GM19324 (cell line): ENCODE results near the gene MYCBPAP.

ENCODE experiments used
- ATAC-seq: cut with Tn5 transposase; IDR thresholded peaks from one replicate; pipeline ENCODE4 v1.9.1; 2021; ENCODE audit warnings: mild to moderate bottlenecking, moderate library complexity; ENCODE audit not compliant: unreplicated experiment, low FRiP score

Gene MYCBPAP

GRCh38 chr17:50564916-50565315 is 56.7 kb downstream of the MYCBPAP start:
- no peak for ATAC-seq

GRCh38 chr17:50565402-50566350 is 57.4 kb downstream of the MYCBPAP start:
- no peak for ATAC-seq

GRCh38 chr17:50566886-50567285 is 58.6 kb downstream of the MYCBPAP start:
- no peak for ATAC-seq

GRCh38 chr17:50568659-50569058 is 60.4 kb downstream of the MYCBPAP start:
- no peak for ATAC-seq

GRCh38 chr17:50569592-50569991 is 61.4 kb downstream of the MYCBPAP start:
- ATAC-seq: no peak

- no peak for ATAC-seq
These were observed 61.8 kb downstream of the MYCBPAP start for GRCh38 chr17:50570032-50570431.

- no peak for ATAC-seq
These were observed 62.3 kb downstream of the MYCBPAP start for GRCh38 chr17:50570528-50570927.

GRCh38 chr17:50571681-50572080 is 63.4 kb downstream of the MYCBPAP start:
- ATAC-seq: no peak

- no peak for ATAC-seq
These were observed 64.3 kb downstream of the MYCBPAP start for GRCh38 chr17:50572541-50572940.

GRCh38 chr17:50573866-50574611 is 65.8 kb downstream of the MYCBPAP start:
- no peak for ATAC-seq

GRCh38 chr17:50575581-50576210 is 67.5 kb downstream of the MYCBPAP start:
- no peak for ATAC-seq

- ATAC-seq: no peak
These were observed 68.6 kb downstream of the MYCBPAP start for GRCh38 chr17:50576864-50577263.

- no peak for ATAC-seq
These were observed 69.3 kb downstream of the MYCBPAP start for GRCh38 chr17:50577451-50577954.

GRCh38 chr17:50578173-50578572 is 69.9 kb downstream of the MYCBPAP start:
- ATAC-seq: no peak

- no peak for ATAC-seq
These were observed 71.2 kb downstream of the MYCBPAP start for GRCh38 chr17:50579399-50579798.

- no peak for ATAC-seq
These were observed 72.4 kb downstream of the MYCBPAP start for GRCh38 chr17:50580646-50581045.
